MM.1S (cell line): Measurements from ENCODE around the gene HINT2.

ENCODE experiments used
- DNase-seq: peaks from one replicate; pipeline ENCODE4 v3.0.0-alpha.2; 2015
- H2AFZ ChIP-seq: fragments of 300-600 bp; sonication (generic); 2 replicates; pipeline ENCODE4 v1.6.0; 2016; ENCODE audit warnings: antibody characterized with exemption, low read length
- H3F3A ChIP-seq: fragments of 300-600 bp; sonication (generic); 2 replicates; pipeline ENCODE4 v1.6.1; 2016; ENCODE audit warnings: mild to moderate bottlenecking, antibody characterized with exemption, low read length, moderate library complexity, mixed read lengths; ENCODE audit not compliant: insufficient read depth
- H3K27ac ChIP-seq: fragments of 300-600 bp; sonication (generic); 2 replicates; pipeline ENCODE4 v1.5.1; 2016; ENCODE audit warnings: mild to moderate bottlenecking, low read length
- H3K27me3 ChIP-seq: fragments of 300-600 bp; sonication (generic); replicated peaks from 2 replicates; pipeline ENCODE4 v1.6.0; 2016; ENCODE audit warnings: low read length; ENCODE audit not compliant: insufficient read depth
- H3K36me3 ChIP-seq: fragments of 300-600 bp; sonication (generic); replicated peaks from 2 replicates; pipeline ENCODE4 v1.6.1; 2016; ENCODE audit warnings: mild to moderate bottlenecking, low read length, mixed read lengths; ENCODE audit not compliant: insufficient read depth
- H3K4me1 ChIP-seq: fragments of 300-600 bp; sonication (generic); 2 replicates; pipeline ENCODE4 v1.6.1; 2016; ENCODE audit warnings: low read length, mixed read lengths
- H3K4me2 ChIP-seq: fragments of 300-600 bp; sonication (generic); 2 replicates; pipeline ENCODE4 v1.6.0; 2016; ENCODE audit warnings: low read depth, low read length
- H3K4me3 ChIP-seq: fragments of 300-600 bp; sonication (generic); 2 replicates; pipeline ENCODE4 v1.5.1; 2016; ENCODE audit warnings: low read length, mixed read lengths
- H3K79me2 ChIP-seq: fragments of 300-600 bp; sonication (generic); 2 replicates; pipeline ENCODE4 v1.6.1; 2016; ENCODE audit warnings: mixed run types, low read length, mixed read lengths
- H3K9ac ChIP-seq: fragments of 300-600 bp; sonication (generic); 2 replicates; pipeline ENCODE4 v1.6.1; 2016; ENCODE audit warnings: low read length, mixed read lengths
- H3K9me2 ChIP-seq: fragments of 300-600 bp; sonication (generic); replicated peaks from 2 replicates; pipeline ENCODE4 v1.6.1; 2016; ENCODE audit warnings: mild to moderate bottlenecking, low read length, mixed read lengths; ENCODE audit not compliant: insufficient read depth
- H3K9me3 ChIP-seq: fragments of 300-600 bp; sonication (generic); replicated peaks from 2 replicates; pipeline ENCODE4 v1.6.1; 2016; ENCODE audit warnings: mild to moderate bottlenecking, low read length, mixed read lengths; ENCODE audit not compliant: insufficient read depth
- H4K20me1 ChIP-seq: fragments of 300-600 bp; sonication (generic); 2 replicates; pipeline ENCODE4 v1.6.1; 2016; ENCODE audit warnings: mild to moderate bottlenecking, low read length, moderate library complexity, mixed read lengths; ENCODE audit not compliant: insufficient read depth
- CTCF ChIP-seq: fragments of 300-600 bp; sonication (generic); IDR thresholded peaks from 2 replicates; pipeline ENCODE4 v1.5.1; 2016; ENCODE audit warnings: antibody characterized with exemption, low read length, mixed read lengths
- EZH2 ChIP-seq: fragments of 300-600 bp; sonication (generic); optimal IDR thresholded peaks from 2 replicates; pipeline ENCODE3; 2017; ENCODE audit warnings: low read depth, mild to moderate bottlenecking, antibody characterized with exemption, low read length, mixed read lengths
- EZH2phosphoT487 ChIP-seq: fragments of 300-600 bp; sonication (generic); IDR thresholded peaks from 2 replicates; pipeline ENCODE4 v1.6.1; 2018; ENCODE audit warnings: antibody characterized with exemption, low read length

HINT2 gene

GRCh38 chr9:35827486-35827885 lies 12.6 kb upstream of the HINT2 start:
- H2AFZ ChIP-seq = no peak overlapping the region

GRCh38 chr9:35826071-35826701 lies 11.3 kb upstream of the HINT2 start:
- no peaks in the 10 kb centered on the region for H3K9me3 ChIP-seq
- TF ChIP-seq CTCF (peak; percentile 90), EZH2 (no peak), EZH2phosphoT487 (no peak)
- 0 out of 2 replicates have a peak, but pooled peaks cover 3% of the 10 kb centered on the region for H3K79me2 ChIP-seq
- H3K4me1 ChIP-seq = peaks cover 9% of the 10 kb centered on the region
- no peaks in the 10 kb centered on the region for H3K9me2 ChIP-seq
- H3K4me2 ChIP-seq = peak overlapping the region; percentile 89
- H4K20me1 ChIP-seq = no peaks in the 10 kb centered on the region
- DNase-seq = peak; percentile 70
- H2AFZ ChIP-seq = peak overlapping the region; percentile 73
- no peaks in the 10 kb centered on the region for H3K27me3 ChIP-seq
- H3F3A ChIP-seq = no peaks in the 10 kb centered on the region
- no peak overlapping the region for H3K27ac ChIP-seq
- no peak overlapping the region for H3K9ac ChIP-seq
- no peak overlapping the region; the same call in 1 of the 2 replicates for H3K4me3 ChIP-seq
- no peaks in the 10 kb centered on the region for H3K36me3 ChIP-seq

More at GRCh38 chr9:35827486-35827885, 12.6 kb upstream of the HINT2 start:
- no peaks in the 10 kb centered on the region for H3K9me3 ChIP-seq
- peaks cover 9% of the 10 kb centered on the region for H3K4me1 ChIP-seq
- H3K9me2 ChIP-seq = no peaks in the 10 kb centered on the region
- no peaks in the 10 kb centered on the region for H4K20me1 ChIP-seq
- no peak for DNase-seq
- H3K27me3 ChIP-seq = no peaks in the 10 kb centered on the region
- H3K4me3 ChIP-seq = no peak overlapping the region
- no peaks in the 10 kb centered on the region for H3F3A ChIP-seq
- 0 out of 2 replicates have a peak, but pooled peaks cover 3% of the 10 kb centered on the region for H3K79me2 ChIP-seq
- H3K9ac ChIP-seq = no peak overlapping the region
- H3K36me3 ChIP-seq = no peaks in the 10 kb centered on the region
- no peak overlapping the region for H3K4me2 ChIP-seq
- no peak overlapping the region for H3K27ac ChIP-seq
- TF ChIP-seq CTCF = no peak
- TF ChIP-seq EZH2 = no peak
- no peak for TF ChIP-seq EZH2phosphoT487

- H2AFZ ChIP-seq = no peak overlapping the region
- TF ChIP-seq EZH2 = no peak
- no peak for TF ChIP-seq CTCF
- no peak for TF ChIP-seq EZH2phosphoT487
- no peaks in the 10 kb centered on the region for H3K4me1 ChIP-seq
- no peaks in the 10 kb centered on the region for H4K20me1 ChIP-seq
- no peak overlapping the region for H3K27ac ChIP-seq
- H3K9ac ChIP-seq = no peak overlapping the region
- H3K36me3 ChIP-seq = no peaks in the 10 kb centered on the region
- no peaks in the 10 kb centered on the region; the same call in 1 of the 2 replicates for H3K27me3 ChIP-seq
- no peaks in the 10 kb centered on the region for H3K9me2 ChIP-seq
- H3F3A ChIP-seq = no peaks in the 10 kb centered on the region
- no peak overlapping the region for H3K4me3 ChIP-seq
- H3K9me3 ChIP-seq = no peaks in the 10 kb centered on the region
- no peak for DNase-seq
- H3K4me2 ChIP-seq = no peak overlapping the region
- H3K79me2 ChIP-seq = no peaks in the 10 kb centered on the region
Observed at GRCh38 chr9:35822926-35823325, 8.1 kb upstream of the HINT2 start.
